H1 (cell line): ENCODE measurements around the gene ENAH. TPM values are rescaled to one million over a fixed set of nuclear protein-coding genes. Genes with fewer than 3 reads are reported as not detected.

ENCODE experiments used
- CTCF ChIA-PET: fragments of 300-600 bp; sonication (Branson Sonifier 250); formaldehyde crosslinking; loops from one replicate; lab custom pipeline; 2021; ENCODE audit not compliant: partially characterized antibody; lab: Charles Lee
- POLR2A ChIA-PET: fragments of 300-600 bp; sonication (Branson Sonifier 250); formaldehyde crosslinking; loops from one replicate; lab custom pipeline; 2021; ENCODE audit warnings: inconsistent platforms; ENCODE audit not compliant: partially characterized antibody; lab: Charles Lee
- DNase-seq, 2 experiments: peaks; one replicate each; pipeline versions ENCODE4 v3.0.0 to v3.0.0-alpha.2; 2010 to 2022; ENCODE audit warnings: low spot score in 2 of 2, low read depth in 1 of 2, mixed read lengths in 1 of 2
- FAIRE-seq: peaks from 2 replicates; lab custom pipeline; 2011; peaks lifted over from hg19 to GRCh38; lab: Jason Lieb, UNC
- H2AFZ ChIP-seq: 2 replicates; pipeline ENCODE4 v1.8.1; 2012; ENCODE audit warnings: low read length, inconsistent platforms
- H2AK5ac ChIP-seq: 2 replicates; pipeline ENCODE4 v1.6.1; 2013; ENCODE audit warnings: low read depth, low read length
- H2BK120ac ChIP-seq: replicated peaks from 2 replicates; pipeline ENCODE3; 2013; ENCODE audit warnings: low read depth, low read length, inconsistent platforms
- H2BK12ac ChIP-seq: 2 replicates; pipeline ENCODE4 v1.6.1; 2013; ENCODE audit warnings: low read depth, low read length
- H2BK15ac ChIP-seq: 2 replicates; pipeline ENCODE4 v1.6.1; 2013; ENCODE audit warnings: low read length
- H2BK20ac ChIP-seq: 2 replicates; pipeline ENCODE4 v1.6.1; 2013; ENCODE audit warnings: low read length
- H2BK5ac ChIP-seq: 2 replicates; pipeline ENCODE4 v1.6.1; 2013; ENCODE audit warnings: low read depth, low read length
- H3K14ac ChIP-seq: 2 replicates; pipeline ENCODE4 v1.6.1; 2013; ENCODE audit warnings: inconsistent platforms; ENCODE audit not compliant: insufficient read length
- H3K18ac ChIP-seq: 2 replicates; pipeline ENCODE4 v1.6.1; 2013; ENCODE audit warnings: low read length; ENCODE audit errors: extremely low read depth
- H3K23ac ChIP-seq: 2 replicates; pipeline ENCODE4 v1.6.1; 2013; ENCODE audit warnings: inconsistent platforms; ENCODE audit not compliant: insufficient read length
- H3K23me2 ChIP-seq: 2 replicates; pipeline ENCODE4 v1.6.1; 2013; ENCODE audit warnings: low read depth, low read length
- H3K27ac ChIP-seq: 2 replicates; pipeline ENCODE4 v1.6.1; 2011; ENCODE audit warnings: low read depth, low read length, inconsistent platforms
- H3K27me3 ChIP-seq, 4 experiments: replicated peaks in 1 of 4; 1 replicate in 1 of 4; 2 replicates in 3 of 4; pipeline versions ENCODE4 v1.6.1 to v1.8.1; 2011 to 2013; ENCODE audit warnings: low read length in 3 of 4, mild to moderate bottlenecking in 3 of 4, inconsistent platforms in 2 of 4, mixed read lengths in 2 of 4, moderate library complexity in 1 of 4; ENCODE audit not compliant: control insufficient read depth in 3 of 4, insufficient read depth in 3 of 4; ENCODE audit errors: extremely low read depth in 1 of 4
- H3K36me3 ChIP-seq, 4 experiments: 2 replicates each; pipeline versions ENCODE4 v1.6.1 to v1.8.1; 2011 to 2013; ENCODE audit warnings: mild to moderate bottlenecking in 4 of 4, low read length in 3 of 4, moderate library complexity in 2 of 4, control low read depth in 1 of 4, inconsistent platforms in 1 of 4; ENCODE audit not compliant: insufficient read depth in 4 of 4, control insufficient read depth in 2 of 4
- H3K4ac ChIP-seq: replicated peaks from 2 replicates; pipeline ENCODE3; 2013; ENCODE audit warnings: low read length, low read depth, mixed read lengths, inconsistent platforms; ENCODE audit not compliant: insufficient read length
- H3K4me1 ChIP-seq, 4 experiments: replicated peaks in 1 of 4; 1 replicate in 1 of 4; 2 replicates in 3 of 4; pipeline versions ENCODE4 v1.6.1 to v1.8.1; 2011 to 2013; ENCODE audit warnings: low read length in 3 of 4, inconsistent platforms in 2 of 4, mixed read lengths in 1 of 4; ENCODE audit not compliant: insufficient read depth in 4 of 4, control insufficient read depth in 3 of 4
- H3K4me2 ChIP-seq, 2 experiments: 2 replicates each; pipeline versions ENCODE4 v1.6.1 to v1.8.1; 2011 to 2013; ENCODE audit warnings: low read depth in 2 of 2, low read length in 2 of 2, control low read depth in 1 of 2, inconsistent platforms in 1 of 2, mild to moderate bottlenecking in 1 of 2; ENCODE audit not compliant: insufficient read depth in 1 of 2
- H3K4me3 ChIP-seq, 4 experiments: fragments of 200-600, 300-600 bp in 1 of 4; sonication (generic), shearing (Covaris generic), sonication (Bioruptor Twin) in 1 of 4; 2 replicates each; pipeline versions ENCODE4 v1.5.1 to v1.8.1; 2011 to 2016; ENCODE audit warnings: low read length in 4 of 4, low read depth in 3 of 4, control low read depth in 2 of 4, inconsistent platforms in 2 of 4, mild to moderate bottlenecking in 2 of 4, mixed read lengths in 1 of 4, moderate library complexity in 1 of 4; ENCODE audit not compliant: insufficient read depth in 2 of 4; ENCODE audit errors: extremely low read depth in 1 of 4
- H3K56ac ChIP-seq: replicated peaks from 2 replicates; pipeline ENCODE3; 2013; ENCODE audit warnings: low read depth, mild to moderate bottlenecking, mixed read lengths, low read length, inconsistent platforms; ENCODE audit not compliant: insufficient read length
- H3K79me1 ChIP-seq: 2 replicates; pipeline ENCODE4 v1.6.1; 2013; ENCODE audit warnings: low read depth, low read length, control low read depth
- H3K79me2 ChIP-seq, 2 experiments: 2 replicates each; pipeline versions ENCODE4 v1.6.1 to v1.8.1; 2012 to 2013; ENCODE audit warnings: low read length in 2 of 2, mild to moderate bottlenecking in 2 of 2, inconsistent platforms in 1 of 2; ENCODE audit not compliant: insufficient read depth in 2 of 2, control insufficient read depth in 1 of 2
- H3K9ac ChIP-seq, 4 experiments: replicated peaks in 1 of 4; 1 replicate in 1 of 4; 2 replicates in 3 of 4; pipeline versions ENCODE4 v1.6.1 to v1.8.1; 2011 to 2013; ENCODE audit warnings: low read depth in 3 of 4, low read length in 3 of 4, control low read depth in 2 of 4, mild to moderate bottlenecking in 2 of 4, moderate library complexity in 2 of 4, inconsistent platforms in 1 of 4; ENCODE audit errors: extremely low read depth in 1 of 4
- H3K9me3 ChIP-seq, 2 experiments: 2 replicates each; pipeline versions ENCODE4 v1.6.1 to v1.8.1; 2012 to 2013; ENCODE audit warnings: mild to moderate bottlenecking in 2 of 2, moderate library complexity in 2 of 2, control low read depth in 1 of 2, inconsistent platforms in 1 of 2, low read depth in 1 of 2, low read length in 1 of 2, mixed read lengths in 1 of 2; ENCODE audit not compliant: insufficient read depth in 2 of 2
- H4K20me1 ChIP-seq, 2 experiments: replicated peaks in 1 of 2; 2 replicates each; pipeline versions ENCODE3 to v1.8.1; 2011 to 2013; ENCODE audit warnings: inconsistent platforms in 2 of 2, low read length in 2 of 2, mild to moderate bottlenecking in 1 of 2; ENCODE audit not compliant: insufficient read depth in 2 of 2, control insufficient read depth in 1 of 2
- H4K5ac ChIP-seq: 2 replicates; pipeline ENCODE4 v1.6.1; 2013; ENCODE audit warnings: low read length, low read depth, mixed read lengths, inconsistent platforms; ENCODE audit not compliant: insufficient read length
- H4K8ac ChIP-seq: 2 replicates; pipeline ENCODE4 v1.8.0; 2013; ENCODE audit warnings: mild to moderate bottlenecking, moderate library complexity, low read length, inconsistent platforms; ENCODE audit not compliant: insufficient read depth; ENCODE audit errors: extremely low read depth
- H4K91ac ChIP-seq: replicated peaks from 2 replicates; pipeline ENCODE3; 2013; ENCODE audit warnings: low read length, mixed read lengths, inconsistent platforms; ENCODE audit not compliant: insufficient read length
- RBBP5 ChIP-seq: IDR thresholded peaks from 2 replicates; pipeline ENCODE4 v1.7.1; 2012; ENCODE audit warnings: low read depth, mild to moderate bottlenecking, inconsistent platforms, low read length, moderate library complexity, borderline replicate concordance
- SRF ChIP-seq: IDR thresholded peaks from 2 replicates; pipeline ENCODE4 v1.6.1; 2011; ENCODE audit warnings: mild to moderate bottlenecking, low read depth, low read length, moderate library complexity
- WGBS, 2 experiments: shearing (Covaris generic) in 1 of 2; methylation state at CpG; one replicate each; pipeline versions ENCODE4 v1.1.6 to v1.1.7; 2013 to 2015; ENCODE audit warnings: low lambda C conversion rate in 2 of 2, mixed read lengths in 2 of 2, inconsistent platforms in 1 of 2, low coverage in 1 of 2, missing lambda C conversion rate in 1 of 2; ENCODE audit not compliant: insufficient replicate concordance in 2 of 2, insufficient coverage in 1 of 2, insufficient read length in 1 of 2; ENCODE audit errors: extremely low coverage in 1 of 2, missing lambda C conversion rate in 1 of 2; 5-methylcytosine and 5-hydroxymethylcytosine counted together
- polyA plus RNA-seq, 7 experiments: library from polyadenylated mRNA; depleted of rRNA in 3 of 7; stranded (reverse) in 5 of 7; unstranded in 2 of 7; fragments of >200 nt in 5 of 7; fragments of 200-250 nt in 2 of 7; gene quantifications; 1 replicate in 5 of 7; 2 replicates in 1 of 7; 4 replicates in 1 of 7; pipeline versions ENCODE4 v1.2.1 to v1.2.3, GENCODE V29; 2011 to 2013; ENCODE audit warnings: missing spikeins in 2 of 7, mixed read lengths in 2 of 7
- total RNA-seq: library from RNA; stranded (reverse); fragmentation: NEBNext Ultra II Directional; extraction: Animal tissue kit (Norgen Biotek cat#: 25700); gene quantifications from 2 replicates; pipeline ENCODE4 v1.2.1, GENCODE V29; 2021

Gene ENAH
- total and polyA plus RNA-seq, 2 of the 8 experiments (the other 6 are each of a cell fraction or from before 2014, with no cell fraction given): 39.1 to 335 TPM

DNA sequence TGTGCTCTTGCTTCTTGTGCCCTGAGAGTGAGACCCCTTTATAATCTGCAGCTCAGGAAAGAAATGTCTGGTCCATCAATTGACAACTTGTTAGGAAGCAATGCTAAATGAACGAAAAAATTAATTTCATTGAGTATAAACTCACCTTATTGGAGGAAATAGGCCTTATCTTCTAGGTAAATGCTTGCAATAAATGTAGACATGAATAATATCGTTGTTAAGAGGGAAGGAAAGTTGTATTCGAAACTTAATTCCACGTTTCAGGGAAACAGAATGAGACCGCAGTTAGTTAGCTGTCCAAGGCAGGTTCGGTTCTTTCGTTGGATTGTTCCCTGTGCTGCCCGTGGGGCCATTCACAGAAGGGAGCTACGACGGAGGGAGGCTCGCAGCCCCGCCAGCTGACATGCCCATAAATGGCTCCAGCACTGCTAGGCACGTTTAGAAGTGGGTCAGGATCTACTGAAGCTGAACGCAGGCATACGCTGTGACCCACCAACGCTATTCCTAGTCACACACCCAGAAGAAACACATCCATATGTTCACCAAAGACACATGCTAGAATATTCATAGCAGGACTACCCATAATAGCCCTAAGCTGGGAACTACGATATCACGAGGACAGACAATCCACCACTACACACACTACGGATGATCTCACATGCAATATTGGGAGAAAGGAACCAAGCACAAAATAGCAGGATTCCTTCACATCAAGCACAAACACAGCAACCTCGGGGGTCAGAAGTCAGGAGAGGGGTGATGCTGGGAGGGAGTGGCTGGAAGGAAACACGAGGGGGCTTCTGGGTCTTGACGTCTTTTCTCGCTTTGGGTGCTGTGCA, 168.9 kb downstream of the ENAH start:
- Histone ChIP-seq H3K56ac (no peak overlapping the region), H3K9ac (no peak overlapping the region), H3K9me3 (no peaks in the 10 kb centered on the region), H2BK5ac (no peak overlapping the region), H2BK15ac (0 out of 2 replicates have a peak overlapping the region, but pooled peaks have one; percentile 21), H3K23me2 (no peaks in the 10 kb centered on the region), H2AFZ (no peak overlapping the region), H3K79me1 (no peaks in the 10 kb centered on the region), H3K18ac (no peak overlapping the region), H2BK20ac (peak overlapping the region; percentile 82; the same call in 1 of the 2 replicates), H3K14ac (no peak overlapping the region), H2BK120ac (no peak overlapping the region), H3K4me2 (no peak overlapping the region), H4K91ac (no peak overlapping the region), H3K4me3 (no peak overlapping the region), H3K27ac (no peak overlapping the region), H3K27me3 (no peaks in the 10 kb centered on the region), H3K4ac (no peak overlapping the region), H3K79me2 (no peaks in the 10 kb centered on the region), H4K5ac (no peak overlapping the region), H3K23ac (no peak overlapping the region), H4K20me1 (no peaks in the 10 kb centered on the region), H3K36me3 (no peaks in the 10 kb centered on the region), H3K4me1 (peaks cover 0 to 2% (median under 1%) of the 10 kb centered on the region in 4 experiments; a peak in 2 of 7 replicates), H2BK12ac (peak overlapping the region; percentile 86; the same call in 1 of the 2 replicates), H2AK5ac (no peak overlapping the region), H4K8ac (no peak overlapping the region)
- FAIRE-seq (no peak), DNase-seq (peak in 1 of 2 experiments; percentile 43)
- WGBS, 2 experiments: 87% methylated on average over 23 of the region's 23 CpGs; no CpG with 5 or more reads in 1 of the 2 experiments
- POLR2A ChIA-PET: interaction anchor here (0.8 to 1.6 kb wide), 3 partner anchors 123 to 332 kb away, joined by 3 to 4 read pairs (median 3); no protein-coding TSS in a partner anchor
- TF ChIP-seq RBBP5: no peak
- peak; percentile 73 for TF ChIP-seq SRF
- CTCF ChIA-PET: interaction anchor here (0.6 to 18.7 kb wide), 10 partner anchors 8 to 457 kb away, joined by 3 to 229 read pairs (median 6); partner anchors contain the start of gene LEFTY2
